Suprapubic skin (tissue), 4 donors: ENCODE results near the gene TGFBR3. TPM values are rescaled to one million over a fixed set of nuclear protein-coding genes. Genes with fewer than 3 reads are reported as not detected.

Experiments
- DNase-seq, 2 donors: peaks; one replicate each; pipeline ENCODE4 v3.0.0-alpha.2; 2019; ENCODE audit warnings: low spot score in 2 of 2
- H3K27ac ChIP-seq: fragments of 200-600 bp; sonication (generic); one replicate; pipeline ENCODE4 v1.5.1; 2019
- H3K27me3 ChIP-seq: fragments of 200-600 bp; sonication (generic); one replicate; pipeline ENCODE4 v1.5.1; 2019
- H3K36me3 ChIP-seq: fragments of 200-600 bp; sonication (generic); one replicate; pipeline ENCODE4 v1.5.1; 2019
- H3K4me1 ChIP-seq: fragments of 200-600 bp; sonication (generic); one replicate; pipeline ENCODE4 v1.5.1; 2019
- H3K4me3 ChIP-seq: fragments of 200-600 bp; sonication (generic); one replicate; pipeline ENCODE4 v1.5.1; 2019; ENCODE audit warnings: mild to moderate bottlenecking
- H3K9me3 ChIP-seq: fragments of 200-600 bp; sonication (generic); one replicate; pipeline ENCODE4 v1.5.1; 2019
- CTCF ChIP-seq, 2 donors: fragments of 200-600 bp in 1 of 2; fragments of 450-650 bp in 1 of 2; sonication (generic) in 1 of 2; IDR thresholded peaks; one replicate each; pipeline ENCODE4 v1.5.1; 2016 to 2019; ENCODE audit warnings: antibody characterized with exemption in 2 of 2, mild to moderate bottlenecking in 1 of 2, moderate library complexity in 1 of 2
- EP300 ChIP-seq: sonication (generic); formaldehyde crosslinking; IDR thresholded peaks from one replicate; pipeline ENCODE4 v1.6.1; 2017; ENCODE audit warnings: antibody characterized with exemption
- POLR2A ChIP-seq, 2 donors: fragments of 450-650 bp; IDR thresholded peaks; one replicate each; pipeline ENCODE4 v1.6.1; 2017; ENCODE audit warnings: antibody characterized with exemption in 2 of 2, mild to moderate bottlenecking in 2 of 2, moderate library complexity in 2 of 2
- POLR2AphosphoS5 ChIP-seq, 3 donors: sonication (generic); formaldehyde crosslinking; IDR thresholded peaks; one replicate each; pipeline ENCODE4 v1.6.1; 2017; ENCODE audit warnings: antibody characterized with exemption in 3 of 3
- WGBS: methylation state at CpG from one replicate; pipeline ENCODE4 v1.1.5; 2018; 5-methylcytosine and 5-hydroxymethylcytosine counted together
- total RNA-seq, 4 donors: library from RNA; depleted of rRNA; stranded (reverse); fragments of >200 nt; gene quantifications; one replicate each; pipeline ENCODE4 v1.1.0, GENCODE V29; 2016

Gene TGFBR3
- total RNA-seq, 4 donors from 2014 or later: 91.3 to 131 (median 114) TPM

GRCh38 chr1:91655912-91656449 lies 230.0 kb downstream of the TGFBR3 start:
- no peak for DNase-seq
- peaks cover 13% of the 10 kb centered on the region for H3K4me1 ChIP-seq
- H3K27ac ChIP-seq: no peak overlapping the region
- no peak for TF ChIP-seq POLR2A (IDR thresholded peaks at IDR 0.05)
- no peak for TF ChIP-seq CTCF (IDR thresholded peaks at IDR 0.05)
- no peak for TF ChIP-seq POLR2AphosphoS5 (IDR thresholded peaks at IDR 0.05)
- TF ChIP-seq EP300: no peak
- WGBS: 93% methylated on average over 4 of the region's 5 CpGs
- no peaks in the 10 kb centered on the region for H3K36me3 ChIP-seq
- H3K27me3 ChIP-seq: no peaks in the 10 kb centered on the region
- H3K4me3 ChIP-seq: no peak overlapping the region
- H3K9me3 ChIP-seq: peaks cover 7% of the 10 kb centered on the region

- no peak for DNase-seq
- Histone ChIP-seq H3K4me1 (peaks cover 22% of the 10 kb centered on the region), H3K36me3 (no peaks in the 10 kb centered on the region), H3K4me3 (no peak overlapping the region), H3K27me3 (no peaks in the 10 kb centered on the region), H3K27ac (no peak overlapping the region), H3K9me3 (no peaks in the 10 kb centered on the region)
- TF ChIP-seq CTCF (IDR thresholded peaks at IDR 0.05) (no peak), POLR2A (IDR thresholded peaks at IDR 0.05) (no peak), EP300 (no peak), POLR2AphosphoS5 (IDR thresholded peaks at IDR 0.05) (no peak)
- 94% methylated on average over 1 of the region's 1 CpG for WGBS
Measured at GRCh38 chr1:91653183-91653582, 232.8 kb downstream of the TGFBR3 start.

GRCh38 chr1:91651661-91652071 lies 234.3 kb downstream of the TGFBR3 start:
- peak overlapping the region; percentile 64 for H3K27ac ChIP-seq

GRCh38 chr1:91651243-91651642 lies 234.7 kb downstream of the TGFBR3 start:
- H3K36me3 ChIP-seq: no peaks in the 10 kb centered on the region
- TF ChIP-seq CTCF (IDR thresholded peaks at IDR 0.05) (no peak), POLR2A (IDR thresholded peaks at IDR 0.05) (no peak), EP300 (no peak), POLR2AphosphoS5 (IDR thresholded peaks at IDR 0.05) (no peak)
- no peaks in the 10 kb centered on the region for H3K27me3 ChIP-seq
- DNase-seq: no peak
- no peak overlapping the region for H3K4me3 ChIP-seq
- no peaks in the 10 kb centered on the region for H3K9me3 ChIP-seq
- H3K4me1 ChIP-seq: peaks cover 22% of the 10 kb centered on the region
- 55% methylated on average over 4 of the region's 4 CpGs for WGBS
- peak overlapping the region; percentile 64 for H3K27ac ChIP-seq

More at GRCh38 chr1:91651661-91652071, 234.3 kb downstream of the TGFBR3 start:
- Histone ChIP-seq H3K4me3 (no peak overlapping the region), H3K27me3 (no peaks in the 10 kb centered on the region), H3K4me1 (peaks cover 22% of the 10 kb centered on the region), H3K36me3 (no peaks in the 10 kb centered on the region), H3K9me3 (no peaks in the 10 kb centered on the region)
- TF ChIP-seq EP300 (no peak), CTCF (IDR thresholded peaks at IDR 0.05) (no peak), POLR2A (IDR thresholded peaks at IDR 0.05) (no peak), POLR2AphosphoS5 (IDR thresholded peaks at IDR 0.05) (no peak)
- WGBS: 39% methylated on average over 5 of the region's 5 CpGs
- peak in 1 of 2 donors; percentile 76 for DNase-seq

- Histone ChIP-seq H3K4me1 (peaks cover 22% of the 10 kb centered on the region), H3K27ac (peak overlapping the region; percentile 70), H3K27me3 (no peaks in the 10 kb centered on the region), H3K9me3 (no peaks in the 10 kb centered on the region), H3K36me3 (no peaks in the 10 kb centered on the region), H3K4me3 (no peak overlapping the region)
- peak; percentile 84 to 86 for DNase-seq
- 25% methylated on average over 1 of the region's 1 CpG for WGBS
- peak in 1 of 2 donors; percentile 8 for TF ChIP-seq POLR2A (IDR thresholded peaks at IDR 0.05)
- no peak for TF ChIP-seq EP300
- no peak for TF ChIP-seq CTCF (IDR thresholded peaks at IDR 0.05)
- TF ChIP-seq POLR2AphosphoS5 (IDR thresholded peaks at IDR 0.05): peak in 2 of 3 donors; percentile 44 to 80
Measured at GRCh38 chr1:91650764-91651163, 235.2 kb downstream of the TGFBR3 start.
